ENCODE data around the gene CYTH4.

DNA sequence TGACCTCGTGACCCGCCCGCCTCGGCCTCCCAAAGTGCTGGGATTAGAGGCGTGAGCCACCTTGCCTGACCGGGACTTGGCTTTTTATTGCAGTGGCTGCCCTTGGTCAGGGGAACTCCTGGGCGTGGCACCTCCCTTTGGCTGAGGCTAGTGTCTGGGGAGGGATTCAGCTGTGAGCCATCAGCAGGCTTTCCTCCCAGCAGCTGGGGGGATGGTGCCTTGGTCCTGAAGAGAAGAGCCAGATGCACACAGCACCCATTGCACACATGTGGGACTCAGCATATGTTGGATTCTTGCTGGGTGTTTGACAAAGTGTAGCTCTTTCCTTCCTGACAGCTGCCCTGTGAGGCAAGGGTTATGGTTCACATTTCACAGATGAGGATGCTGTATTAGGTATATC is 8.4 kb downstream of the CYTH4 start:
- TF ChIP-seq, protein P1, sequence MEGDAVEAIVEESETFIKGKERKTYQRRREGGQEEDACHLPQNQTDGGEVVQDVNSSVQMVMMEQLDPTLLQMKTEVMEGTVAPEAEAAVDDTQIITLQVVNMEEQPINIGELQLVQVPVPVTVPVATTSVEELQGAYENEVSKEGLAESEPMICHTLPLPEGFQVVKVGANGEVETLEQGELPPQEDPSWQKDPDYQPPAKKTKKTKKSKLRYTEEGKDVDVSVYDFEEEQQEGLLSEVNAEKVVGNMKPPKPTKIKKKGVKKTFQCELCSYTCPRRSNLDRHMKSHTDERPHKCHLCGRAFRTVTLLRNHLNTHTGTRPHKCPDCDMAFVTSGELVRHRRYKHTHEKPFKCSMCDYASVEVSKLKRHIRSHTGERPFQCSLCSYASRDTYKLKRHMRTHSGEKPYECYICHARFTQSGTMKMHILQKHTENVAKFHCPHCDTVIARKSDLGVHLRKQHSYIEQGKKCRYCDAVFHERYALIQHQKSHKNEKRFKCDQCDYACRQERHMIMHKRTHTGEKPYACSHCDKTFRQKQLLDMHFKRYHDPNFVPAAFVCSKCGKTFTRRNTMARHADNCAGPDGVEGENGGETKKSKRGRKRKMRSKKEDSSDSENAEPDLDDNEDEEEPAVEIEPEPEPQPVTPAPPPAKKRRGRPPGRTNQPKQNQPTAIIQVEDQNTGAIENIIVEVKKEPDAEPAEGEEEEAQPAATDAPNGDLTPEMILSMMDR (IDR thresholded peaks at IDR 0.05), result no peak
- no peak for TF ChIP-seq POLR2A (IDR thresholded peaks at IDR 0.05)

All from Peyer's patch (tissue), 4 donors.